T-helper 1 cell treated with Interleukin-12 subunit alpha and Interleukin-12 subunit beta and Interleukin-4 antibody, amounts not matched to agents 30 μg/mL and 1 μg/mL, for 36 hours (primary cell): ENCODE data around the gene ZNRD2.
"Not testable (repeated sequence)": the region's sequence is repeated elsewhere in the genome, so short reads cannot be mapped to it uniquely, and the experiment has no call there.

Experiments used
- H3K27ac Mint-ChIP-seq: one replicate; pipeline ENCODE4 v1.8.0; 2021; ENCODE audit warnings: mild to moderate bottlenecking, mixed read lengths
- H3K27me3 Mint-ChIP-seq: one replicate; pipeline ENCODE4 v1.8.0; 2021; ENCODE audit warnings: low read depth, mixed read lengths
- H3K36me3 Mint-ChIP-seq: one replicate; pipeline ENCODE4 v1.8.0; 2021; ENCODE audit warnings: low read depth, mixed read lengths
- H3K4me1 Mint-ChIP-seq: one replicate; pipeline ENCODE4 v1.8.0; 2021; ENCODE audit warnings: low read depth, mixed read lengths
- H3K4me3 Mint-ChIP-seq: one replicate; pipeline ENCODE4 v1.8.0; 2021; ENCODE audit warnings: mild to moderate bottlenecking, moderate library complexity, mixed read lengths
- H3K9me3 Mint-ChIP-seq: one replicate; pipeline ENCODE4 v1.8.0; 2021; ENCODE audit warnings: mixed read lengths

Gene ZNRD2, protein sequence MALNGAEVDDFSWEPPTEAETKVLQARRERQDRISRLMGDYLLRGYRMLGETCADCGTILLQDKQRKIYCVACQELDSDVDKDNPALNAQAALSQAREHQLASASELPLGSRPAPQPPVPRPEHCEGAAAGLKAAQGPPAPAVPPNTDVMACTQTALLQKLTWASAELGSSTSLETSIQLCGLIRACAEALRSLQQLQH

GRCh38 chr11:65569973-65570918 lies at the start of gene ZNRD2:
Gene ZNRD2, plus strand, starts transcription at chr11:65570477. Its CDS starts 15 bp downstream, at chr11:65570492.
- no peaks in the 10 kb centered on the region for H3K9me3 Mint-ChIP-seq
- H3K36me3 Mint-ChIP-seq: peaks cover 22% of the 10 kb centered on the region
- peak within 1 kb of the TSS; percentile 100 for H3K27ac Mint-ChIP-seq
- H3K27me3 Mint-ChIP-seq: no peaks in the 10 kb centered on the region
- peak within 1 kb of the TSS; percentile 99 for H3K4me3 Mint-ChIP-seq
- H3K4me1 Mint-ChIP-seq: peaks cover 62% of the 10 kb centered on the region

DNA sequence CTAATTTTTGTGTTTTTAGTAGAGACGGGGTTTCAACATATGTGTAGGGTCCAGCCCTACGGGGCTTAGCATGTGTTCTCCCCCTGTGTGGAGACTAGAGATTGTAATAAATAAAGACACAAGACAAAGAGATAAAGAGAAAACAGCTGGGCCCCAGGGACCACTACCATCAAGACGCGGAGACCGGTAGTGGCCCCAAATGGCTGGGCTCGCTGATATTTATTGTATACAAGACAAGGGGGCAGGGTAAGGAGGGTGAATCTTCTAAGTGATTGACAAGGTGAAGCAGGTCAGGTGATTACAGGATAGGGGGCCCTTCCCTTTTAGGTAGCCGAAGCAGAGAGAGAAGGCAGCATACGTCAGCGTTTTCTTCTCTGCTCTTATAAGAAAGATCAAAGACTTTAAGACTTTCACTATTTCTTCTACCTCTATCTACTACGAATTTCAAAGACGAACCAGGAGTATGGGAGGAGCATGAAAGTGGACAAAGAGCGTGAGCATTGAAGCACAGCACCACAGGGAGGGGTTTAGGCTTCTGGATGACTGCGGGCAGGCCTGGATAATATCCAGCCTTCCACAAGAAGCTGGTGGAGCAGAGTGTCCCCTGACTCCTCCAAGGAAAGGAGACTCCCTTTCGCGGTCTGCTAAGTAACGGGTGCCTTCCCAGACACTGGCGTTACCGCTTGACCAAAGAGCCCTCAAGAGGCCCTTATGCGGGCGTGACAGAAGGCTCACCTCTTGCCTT lies 48.3 kb upstream of the ZNRD2 start:
- H3K4me1 Mint-ChIP-seq: peaks cover 32% of the 10 kb centered on the region
- not testable (repeated sequence) for H3K27me3 Mint-ChIP-seq, H3K36me3 Mint-ChIP-seq, H3K9me3 Mint-ChIP-seq
- H3K4me3 Mint-ChIP-seq: peak overlapping the region; percentile 27
- H3K27ac Mint-ChIP-seq: peak overlapping the region; percentile 57

DNA sequence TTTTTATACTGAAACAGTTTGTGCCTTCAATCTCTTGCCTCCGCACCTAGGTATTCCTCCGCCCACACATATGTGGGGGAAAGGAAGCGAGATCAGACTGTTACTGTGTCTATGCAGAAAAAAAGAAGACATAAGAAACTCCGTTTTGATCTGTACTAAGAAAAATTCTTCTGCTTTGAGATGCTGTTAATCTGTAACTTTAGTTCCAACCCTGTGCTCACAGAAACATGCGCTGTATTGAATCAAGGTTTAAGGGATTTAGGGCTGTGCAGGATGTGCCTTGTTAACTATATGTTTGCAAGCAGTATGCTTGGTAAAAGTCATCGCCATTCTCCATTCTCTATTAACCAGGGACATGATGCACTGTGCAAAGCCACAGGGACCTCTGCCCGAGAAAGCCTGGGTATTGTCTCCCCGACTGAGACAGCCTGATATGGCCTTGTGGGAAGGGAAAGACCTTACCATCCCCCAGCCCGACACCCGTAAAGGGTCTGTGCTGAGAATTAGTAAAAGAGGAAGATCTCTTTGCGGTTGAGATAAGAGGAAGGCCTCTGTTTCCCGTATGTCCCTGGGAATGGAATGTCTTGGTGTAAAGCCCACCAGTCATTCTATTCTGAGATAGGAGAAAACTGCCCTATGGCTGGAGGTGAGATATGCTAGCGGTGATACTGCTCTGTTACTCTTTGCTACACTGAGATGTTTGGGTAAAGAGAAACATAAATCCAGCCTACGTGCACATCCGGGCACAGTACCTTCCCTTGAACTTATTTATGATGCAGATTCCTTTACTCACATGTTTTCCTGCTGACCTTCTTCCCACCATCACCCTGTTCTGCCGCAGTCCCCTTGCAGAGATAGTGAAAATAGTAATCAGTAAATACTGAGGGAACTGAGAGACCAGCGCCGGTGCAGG lies 47.3 kb upstream of the ZNRD2 start:
- peak overlapping the region; percentile 87 for H3K27ac Mint-ChIP-seq
- H3K36me3 Mint-ChIP-seq: peaks cover 11% of the 10 kb centered on the region
- not testable (repeated sequence) for H3K9me3 Mint-ChIP-seq, H3K27me3 Mint-ChIP-seq
- peak overlapping the region; percentile 64 for H3K4me3 Mint-ChIP-seq
- H3K4me1 Mint-ChIP-seq: peaks cover 35% of the 10 kb centered on the region

DNA sequence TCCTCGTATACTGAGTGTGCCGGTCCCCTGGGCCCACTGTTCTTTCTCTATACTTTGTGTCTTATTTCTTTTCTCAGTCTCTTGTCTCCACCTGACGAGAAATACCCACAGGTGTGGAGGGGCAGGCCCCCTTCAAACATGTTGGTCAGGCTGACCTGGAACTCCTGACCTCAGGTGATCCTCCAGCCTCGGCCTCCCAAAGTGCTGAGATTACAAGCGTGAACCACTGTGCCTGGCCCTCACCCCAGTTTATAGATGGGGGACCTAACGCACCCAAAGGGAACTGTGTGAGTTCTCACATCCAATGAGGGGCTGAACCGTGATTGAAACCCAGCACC lies 46.7 kb upstream of the ZNRD2 start:
- Mint-ChIP-seq H3K4me1 (peaks cover 36% of the 10 kb centered on the region), H3K4me3 (peak overlapping the region; percentile 64), H3K36me3 (peaks cover 11% of the 10 kb centered on the region), H3K27ac (peak overlapping the region; percentile 87)
- not testable (repeated sequence) for H3K9me3 Mint-ChIP-seq, H3K27me3 Mint-ChIP-seq

GRCh38 chr11:65524014-65524740 lies 46.1 kb upstream of the ZNRD2 start:
- Mint-ChIP-seq H3K27me3 (no peaks in the 10 kb centered on the region), H3K4me1 (peaks cover 39% of the 10 kb centered on the region), H3K27ac (peak overlapping the region; percentile 89), H3K4me3 (peak overlapping the region; percentile 68), H3K36me3 (peaks cover 11% of the 10 kb centered on the region), H3K9me3 (no peaks in the 10 kb centered on the region)

- H3K4me3 Mint-ChIP-seq: peak within 1 kb of the TSS; percentile 89
- no peaks in the 10 kb centered on the region for H3K27me3 Mint-ChIP-seq
- peaks cover 11% of the 10 kb centered on the region for H3K36me3 Mint-ChIP-seq
- peaks cover 41% of the 10 kb centered on the region for H3K4me1 Mint-ChIP-seq
- peak within 1 kb of the TSS; percentile 89 for H3K27ac Mint-ChIP-seq
- H3K9me3 Mint-ChIP-seq: no peaks in the 10 kb centered on the region
Measured at GRCh38 chr11:65524741-65525545, 45.3 kb upstream of the ZNRD2 start, which contains the start of gene SCYL1. Gene SCYL1, plus strand, starts transcription at chr11:65525083. Its CDS starts 71 bp downstream, at chr11:65525154.

DNA sequence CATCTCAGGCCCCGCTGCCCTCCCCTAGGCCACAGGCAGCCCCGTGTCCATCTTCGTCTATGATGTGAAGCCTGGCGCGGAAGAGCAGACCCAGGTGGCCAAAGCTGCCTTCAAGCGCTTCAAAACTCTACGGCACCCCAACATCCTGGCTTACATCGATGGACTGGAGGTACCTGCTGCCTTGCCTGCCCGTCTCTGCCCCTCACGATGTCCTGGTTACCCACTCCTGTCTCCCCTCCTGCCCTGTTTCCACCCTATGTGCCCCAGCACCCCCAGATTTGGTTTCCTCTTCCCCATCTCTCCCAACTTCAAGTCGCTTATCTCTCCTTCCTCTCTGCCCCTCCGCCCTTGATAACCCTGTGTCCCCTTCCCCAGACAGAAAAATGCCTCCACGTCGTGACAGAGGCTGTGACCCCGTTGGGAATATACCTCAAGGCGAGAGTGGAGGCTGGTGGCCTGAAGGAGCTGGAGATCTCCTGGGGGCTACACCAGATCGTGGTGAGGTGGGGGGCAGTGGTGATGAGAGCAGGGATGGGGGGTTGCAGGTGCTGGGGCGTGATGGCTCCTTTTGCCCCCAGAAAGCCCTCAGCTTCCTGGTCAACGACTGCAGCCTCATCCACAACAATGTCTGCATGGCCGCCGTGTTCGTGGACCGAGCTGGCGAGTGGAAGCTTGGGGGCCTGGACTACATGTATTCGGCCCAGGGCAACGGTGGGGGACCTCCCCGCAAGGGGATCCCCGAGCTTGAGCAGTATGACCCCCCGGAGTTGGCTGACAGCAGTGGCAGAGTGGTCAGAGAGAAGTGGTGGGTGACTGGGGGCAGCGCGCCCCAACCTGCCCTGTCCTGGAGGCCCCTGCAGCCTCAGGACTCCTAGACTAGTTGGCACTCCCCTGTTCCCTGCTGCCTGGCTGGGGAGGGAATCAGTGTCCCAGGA lies 44.5 kb upstream of the ZNRD2 start:
- peak overlapping the region; percentile 80 for H3K27ac Mint-ChIP-seq
- peak overlapping the region; percentile 89 for H3K4me3 Mint-ChIP-seq
- no peaks in the 10 kb centered on the region for H3K27me3 Mint-ChIP-seq
- H3K36me3 Mint-ChIP-seq: peaks cover 14% of the 10 kb centered on the region
- no peaks in the 10 kb centered on the region for H3K9me3 Mint-ChIP-seq
- peaks cover 44% of the 10 kb centered on the region for H3K4me1 Mint-ChIP-seq

- H3K4me3 Mint-ChIP-seq: peak overlapping the region; percentile 62
- H3K9me3 Mint-ChIP-seq: no peaks in the 10 kb centered on the region
- H3K27me3 Mint-ChIP-seq: no peaks in the 10 kb centered on the region
- peaks cover 22% of the 10 kb centered on the region for H3K36me3 Mint-ChIP-seq
- H3K4me1 Mint-ChIP-seq: peaks cover 44% of the 10 kb centered on the region
- no peak overlapping the region for H3K27ac Mint-ChIP-seq
Measured at GRCh38 chr11:65526744-65527143, 43.5 kb upstream of the ZNRD2 start.

- Mint-ChIP-seq H3K4me1 (peaks cover 26% of the 10 kb centered on the region), H3K36me3 (peaks cover 25% of the 10 kb centered on the region), H3K4me3 (no peak overlapping the region), H3K27ac (no peak overlapping the region), H3K27me3 (no peaks in the 10 kb centered on the region), H3K9me3 (no peaks in the 10 kb centered on the region)
Measured at GRCh38 chr11:65528819-65529350, 41.4 kb upstream of the ZNRD2 start.

DNA sequence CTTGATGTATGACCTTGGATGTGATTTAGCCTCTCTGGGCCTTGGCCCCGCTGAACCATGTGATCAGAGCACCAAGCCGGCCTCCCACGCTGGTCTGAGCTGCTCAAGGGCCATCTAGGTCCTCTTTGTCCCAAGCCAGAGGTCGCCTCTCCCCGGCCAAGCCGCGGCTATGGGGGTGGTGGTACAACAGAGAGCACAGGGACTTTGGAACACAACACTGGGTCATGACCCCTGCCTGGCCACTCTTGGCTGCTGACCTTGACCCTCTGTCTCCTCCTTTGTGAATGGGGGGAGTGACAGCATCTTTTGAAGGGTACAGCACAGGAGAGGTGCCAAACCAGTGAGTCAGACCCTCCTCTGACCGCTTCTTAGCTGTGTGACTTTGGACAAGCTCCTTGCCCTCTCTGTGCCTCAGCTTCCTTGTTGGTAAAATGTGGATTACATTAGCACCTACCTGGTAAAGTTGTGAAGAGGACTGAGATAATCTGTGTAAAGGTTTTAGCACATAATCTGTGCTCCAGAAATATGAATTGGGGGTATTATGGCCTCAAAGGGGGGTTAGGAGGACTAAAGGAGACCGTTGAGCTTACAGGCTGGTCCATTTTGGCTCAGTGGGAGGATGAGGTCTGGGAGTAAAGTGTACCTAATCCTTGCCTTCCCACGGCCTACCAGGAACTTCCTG lies 40.7 kb upstream of the ZNRD2 start:
- Mint-ChIP-seq H3K4me3 (no peak overlapping the region), H3K27ac (no peak overlapping the region), H3K36me3 (peaks cover 29% of the 10 kb centered on the region), H3K9me3 (no peaks in the 10 kb centered on the region), H3K4me1 (peaks cover 20% of the 10 kb centered on the region), H3K27me3 (no peaks in the 10 kb centered on the region)

DNA sequence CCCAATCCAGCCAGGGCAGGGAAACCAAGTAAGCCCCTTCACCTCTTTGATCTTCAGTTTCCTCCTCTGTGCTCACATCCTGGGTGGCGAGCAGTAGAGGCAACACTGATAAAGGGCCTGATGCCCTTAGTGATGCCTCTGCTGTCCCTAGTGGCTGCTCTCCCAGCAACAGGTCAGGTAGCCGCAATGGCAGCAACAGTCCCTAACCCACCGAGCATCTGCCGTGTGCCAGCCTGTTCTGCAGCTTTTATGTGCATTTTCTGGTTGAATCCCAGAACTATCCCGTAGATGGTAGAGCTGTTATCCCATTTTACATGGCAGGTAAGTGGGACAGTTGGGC lies 40.1 kb upstream of the ZNRD2 start:
- Mint-ChIP-seq H3K36me3 (peaks cover 31% of the 10 kb centered on the region), H3K27me3 (no peaks in the 10 kb centered on the region), H3K4me3 (no peak overlapping the region), H3K4me1 (peaks cover 20% of the 10 kb centered on the region), H3K9me3 (no peaks in the 10 kb centered on the region), H3K27ac (peak overlapping the region; percentile 34)
